ENCODE measurements around the gene SVOP.

- TF ChIP-seq CTCF (conservative IDR thresholded peaks at IDR 0.05; ENCODE audit: low read depth, low read length) (no peak), CHD1 (IDR thresholded peaks at IDR 0.05; ENCODE audit: low read depth, low read length) (no peak), POLR2A (IDR thresholded peaks at IDR 0.05; ENCODE audit: low read depth, low read length) (no peak), RCOR1 (IDR thresholded peaks at IDR 0.05; ENCODE audit: insufficient replicate concordance, low read length) (no peak)
- TF ChIP-seq, protein P1, sequence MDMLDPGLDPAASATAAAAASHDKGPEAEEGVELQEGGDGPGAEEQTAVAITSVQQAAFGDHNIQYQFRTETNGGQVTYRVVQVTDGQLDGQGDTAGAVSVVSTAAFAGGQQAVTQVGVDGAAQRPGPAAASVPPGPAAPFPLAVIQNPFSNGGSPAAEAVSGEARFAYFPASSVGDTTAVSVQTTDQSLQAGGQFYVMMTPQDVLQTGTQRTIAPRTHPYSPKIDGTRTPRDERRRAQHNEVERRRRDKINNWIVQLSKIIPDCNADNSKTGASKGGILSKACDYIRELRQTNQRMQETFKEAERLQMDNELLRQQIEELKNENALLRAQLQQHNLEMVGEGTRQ (IDR thresholded peaks at IDR 0.05; ENCODE audit: low read depth, low read length) = no peak
Observed at GRCh38 chr12:108896817-108897216, 124.1 kb downstream of the SVOP start.
